ENCODE measurements around the gene WWC2. TPM values are rescaled to one million over a fixed set of nuclear protein-coding genes. Genes with fewer than 3 reads are reported as not detected.

The WWC2 gene
- total RNA-seq, 1 donor from 2014 or later = 18.2 TPM

- H3K27me3 Mint-ChIP-seq (ENCODE audit: unreplicated experiment) = no peaks in the 10 kb centered on the region
- no peak overlapping the region for H3K4me3 Mint-ChIP-seq (ENCODE audit: unreplicated experiment)
- no peaks in the 10 kb centered on the region for H3K36me3 Mint-ChIP-seq (ENCODE audit: unreplicated experiment)
- H3K4me1 Mint-ChIP-seq (ENCODE audit: low read depth, unreplicated experiment) = peaks cover 2% of the 10 kb centered on the region
- peaks cover 2% of the 10 kb centered on the region for H3K9me3 Mint-ChIP-seq (ENCODE audit: unreplicated experiment)
- no peak for DNase-seq
- H3K27ac Mint-ChIP-seq (ENCODE audit: unreplicated experiment) = no peak overlapping the region
- TF ChIP-seq CTCF (IDR thresholded peaks at IDR 0.05; ENCODE audit: partially characterized antibody, unreplicated experiment) = no peak
Observed at GRCh38 chr4:183080372-183081115, 18.5 kb upstream of the WWC2 start.

- TF ChIP-seq CTCF (IDR thresholded peaks at IDR 0.05; ENCODE audit: partially characterized antibody, unreplicated experiment) = no peak
- Mint-ChIP-seq H3K36me3 (ENCODE audit: unreplicated experiment) (no peaks in the 10 kb centered on the region), H3K4me3 (ENCODE audit: unreplicated experiment) (no peak overlapping the region), H3K4me1 (ENCODE audit: low read depth, unreplicated experiment) (peaks cover 2% of the 10 kb centered on the region), H3K9me3 (ENCODE audit: unreplicated experiment) (peaks cover 2% of the 10 kb centered on the region), H3K27me3 (ENCODE audit: unreplicated experiment) (no peaks in the 10 kb centered on the region), H3K27ac (ENCODE audit: unreplicated experiment) (no peak overlapping the region)
- DNase-seq = no peak
Observed at GRCh38 chr4:183081116-183081469, 18.0 kb upstream of the WWC2 start.

- DNase-seq = no peak
- Mint-ChIP-seq H3K36me3 (ENCODE audit: unreplicated experiment) (no peaks in the 10 kb centered on the region), H3K27me3 (ENCODE audit: unreplicated experiment) (no peaks in the 10 kb centered on the region), H3K9me3 (ENCODE audit: unreplicated experiment) (peaks cover 2% of the 10 kb centered on the region), H3K4me3 (ENCODE audit: unreplicated experiment) (no peak overlapping the region), H3K27ac (ENCODE audit: unreplicated experiment) (no peak overlapping the region), H3K4me1 (ENCODE audit: low read depth, unreplicated experiment) (peaks cover 2% of the 10 kb centered on the region)
- TF ChIP-seq CTCF (IDR thresholded peaks at IDR 0.05; ENCODE audit: partially characterized antibody, unreplicated experiment) = no peak
Observed at GRCh38 chr4:183082053-183082452, 17.0 kb upstream of the WWC2 start.

- no peaks in the 10 kb centered on the region for H3K4me1 Mint-ChIP-seq (ENCODE audit: low read depth, unreplicated experiment)
- no peak for TF ChIP-seq CTCF (IDR thresholded peaks at IDR 0.05; ENCODE audit: partially characterized antibody, unreplicated experiment)
- no peak for DNase-seq
- H3K9me3 Mint-ChIP-seq (ENCODE audit: unreplicated experiment) = peaks cover 5% of the 10 kb centered on the region
- no peak overlapping the region for H3K27ac Mint-ChIP-seq (ENCODE audit: unreplicated experiment)
- no peaks in the 10 kb centered on the region for H3K36me3 Mint-ChIP-seq (ENCODE audit: unreplicated experiment)
- H3K4me3 Mint-ChIP-seq (ENCODE audit: unreplicated experiment) = no peak overlapping the region
- H3K27me3 Mint-ChIP-seq (ENCODE audit: unreplicated experiment) = peaks cover 8% of the 10 kb centered on the region
Observed at GRCh38 chr4:183094393-183095198, 4.5 kb upstream of the WWC2 start.

- no peak overlapping the region for H3K27ac Mint-ChIP-seq (ENCODE audit: unreplicated experiment)
Observed at GRCh38 chr4:183095199-183095512, 3.9 kb upstream of the WWC2 start.

More at GRCh38 chr4:183095199-183095512, 3.9 kb upstream of the WWC2 start:
- TF ChIP-seq CTCF (IDR thresholded peaks at IDR 0.05; ENCODE audit: partially characterized antibody, unreplicated experiment) = no peak
- Mint-ChIP-seq H3K36me3 (ENCODE audit: unreplicated experiment) (no peaks in the 10 kb centered on the region), H3K27me3 (ENCODE audit: unreplicated experiment) (peaks cover 10% of the 10 kb centered on the region), H3K4me3 (ENCODE audit: unreplicated experiment) (no peak overlapping the region), H3K9me3 (ENCODE audit: unreplicated experiment) (peaks cover 7% of the 10 kb centered on the region), H3K4me1 (ENCODE audit: low read depth, unreplicated experiment) (no peaks in the 10 kb centered on the region)
- no peak for DNase-seq
